ENCODE measurements around the gene KHNYN. TPM values are rescaled to one million over a fixed set of nuclear protein-coding genes. Genes with fewer than 3 reads are reported as not detected.

KHNYN gene
- total and polyA plus RNA-seq, 2 of the 8 experiments (the other 6 are each of a cell fraction or from before 2014, with no cell fraction given) = 7.6 to 22.3 TPM

GRCh38 chr14:24395609-24396582 is 33.9 kb upstream of the KHNYN start:
- Histone ChIP-seq H3K4ac (replicated peaks; ENCODE audit: insufficient read length, low read depth, low read length) (no peak overlapping the region), H3K27me3 (replicated peaks in 1 of 4; ENCODE audit: control insufficient read depth in 3 of 4, extremely low read depth in 1 of 4, insufficient read depth in 3 of 4, low read length in 3 of 4) (peaks cover 0 to 3% (median 0%) of the 10 kb centered on the region in 4 experiments; a peak in 1 of 7 replicates), H3K27ac (ENCODE audit: low read depth, low read length) (no peak overlapping the region), H4K8ac (ENCODE audit: extremely low read depth, insufficient read depth, low read length) (no peak overlapping the region), H3K18ac (ENCODE audit: extremely low read depth, low read length) (no peak overlapping the region), H3K4me1 (replicated peaks in 1 of 4; ENCODE audit: control insufficient read depth in 3 of 4, insufficient read depth in 4 of 4, low read length in 3 of 4) (peaks cover 0 to 15% (median 8%) of the 10 kb centered on the region in 4 experiments; a peak in 6 of 7 replicates), H3K23me2 (ENCODE audit: low read depth, low read length) (peaks cover 10% of the 10 kb centered on the region; the same call in 1 of the 2 replicates), H3K56ac (replicated peaks; ENCODE audit: insufficient read length, low read depth, low read length) (no peak overlapping the region), H3K79me2 (ENCODE audit: control insufficient read depth in 1 of 2, insufficient read depth in 2 of 2, low read length in 2 of 2) (no peaks in the 10 kb centered on the region), H3K9me3 (ENCODE audit: insufficient read depth in 2 of 2, low read depth in 1 of 2, low read length in 1 of 2) (no peaks in the 10 kb centered on the region), H3K36me3 (ENCODE audit: control insufficient read depth in 2 of 4, insufficient read depth in 4 of 4, low read length in 3 of 4) (no peaks in the 10 kb centered on the region), H2BK12ac (ENCODE audit: low read depth, low read length) (peak overlapping the region; percentile 80; the same call in 1 of the 2 replicates), H2AFZ (ENCODE audit: low read length) (no peak overlapping the region), H3K4me2 (ENCODE audit: insufficient read depth in 1 of 2, low read depth in 2 of 2, low read length in 2 of 2) (no peak overlapping the region), H4K5ac (ENCODE audit: insufficient read length, low read depth, low read length) (no peak overlapping the region), H2BK15ac (ENCODE audit: low read length) (peak overlapping the region; percentile 83; the same call in 1 of the 2 replicates), H3K4me3 (ENCODE audit: extremely low read depth in 1 of 4, insufficient read depth in 2 of 4, low read depth in 3 of 4, low read length in 4 of 4) (no peak overlapping the region), H3K14ac (ENCODE audit: insufficient read length) (no peak overlapping the region), H2BK120ac (replicated peaks; ENCODE audit: low read depth, low read length) (no peak overlapping the region), H3K23ac (ENCODE audit: insufficient read length) (no peak overlapping the region), H4K91ac (replicated peaks; ENCODE audit: insufficient read length, low read length) (no peak overlapping the region), H3K79me1 (ENCODE audit: low read depth, low read length) (no peaks in the 10 kb centered on the region), H4K20me1 (replicated peaks in 1 of 2; ENCODE audit: control insufficient read depth in 1 of 2, insufficient read depth in 2 of 2, low read length in 2 of 2) (no peaks in the 10 kb centered on the region), H3K9ac (replicated peaks in 1 of 4; ENCODE audit: extremely low read depth in 1 of 4, low read depth in 3 of 4, low read length in 3 of 4) (no peak overlapping the region), H2BK5ac (ENCODE audit: low read depth, low read length) (peak overlapping the region; percentile 60; the same call in 1 of the 2 replicates), H2AK5ac (ENCODE audit: low read depth, low read length) (no peak overlapping the region), H2BK20ac (ENCODE audit: low read length) (peak overlapping the region; percentile 66; the same call in 1 of the 2 replicates)
- 86% methylated on average over 8 of the region's 8 CpGs; no CpG with 5 or more reads in 1 of the 2 experiments for WGBS, 2 experiments (ENCODE audit: extremely low coverage in 1 of 2, insufficient coverage in 1 of 2, insufficient read length in 1 of 2, insufficient replicate concordance in 2 of 2, low coverage in 1 of 2, low lambda C conversion rate in 2 of 2, missing lambda C conversion rate in 1 of 2)
- ChIA-PET POLR2A (ENCODE audit: partially characterized antibody) (interaction anchor here (1.0 to 1.9 kb wide), 7 partner anchors 13 to 88 kb away, joined by 3 to 8 read pairs (median 5); partner anchors contain the start of gene CIDEB), CTCF (ENCODE audit: partially characterized antibody) (interaction anchor here (0.8 to 4.3 kb wide), 17 partner anchors 9 to 201 kb away, joined by 3 to 35 read pairs (median 6); partner anchors contain the start of gene NFATC4)
- DNase-seq (ENCODE audit: low read depth in 1 of 2, low spot score in 2 of 2) = no peak
- FAIRE-seq = no peak
- TF ChIP-seq KDM5A (IDR thresholded peaks at IDR 0.05; ENCODE audit: low read length) (no peak), GTF2F1 (IDR thresholded peaks at IDR 0.05; ENCODE audit: borderline replicate concordance, low read depth, low read length) (no peak), PHF8 (conservative IDR thresholded peaks at IDR 0.05; ENCODE audit: low read depth, low read length) (no peak), SRF (IDR thresholded peaks at IDR 0.05; ENCODE audit: low read depth, low read length) (no peak), YY1 (IDR thresholded peaks at IDR 0.05; ENCODE audit: low read depth, low read length) (no peak), EP300 (IDR thresholded peaks at IDR 0.05; ENCODE audit: borderline replicate concordance in 1 of 2, low read depth in 2 of 2, low read length in 2 of 2) (no peak), SP4 (IDR thresholded peaks at IDR 0.05; ENCODE audit: low read length) (no peak), MAFK (IDR thresholded peaks at IDR 0.05; ENCODE audit: low read depth, low read length) (no peak), JUND (IDR thresholded peaks at IDR 0.05; ENCODE audit: low read length) (no peak), RNF2 (IDR thresholded peaks at IDR 0.05; ENCODE audit: borderline replicate concordance, low read depth, low read length, missing control alignments, poor library complexity, severe bottlenecking) (no peak)
